NCI-H748 (cell line): ENCODE data around the gene PRELID3B.
"Not testable (repeated sequence)": the region's sequence is repeated elsewhere in the genome, so short reads cannot be mapped to it uniquely, and the experiment has no call there.

Experiments used
- DNase-seq: peaks from one replicate; lab custom pipeline; 2025; ENCODE audit not compliant: unreplicated experiment; lab: John Stamatoyannopoulos, UW

Gene PRELID3B

GRCh38 chr20:59050437-59050836 lies 7.9 kb upstream of the PRELID3B start:
- no peak for DNase-seq

GRCh38 chr20:59048681-59049030 lies 6.1 kb upstream of the PRELID3B start:
- no peak for DNase-seq

GRCh38 chr20:59047938-59048680 lies 5.5 kb upstream of the PRELID3B start:
- DNase-seq = no peak

- DNase-seq = no peak
Measured at GRCh38 chr20:59046862-59047261, 4.3 kb upstream of the PRELID3B start.

GRCh38 chr20:59044796-59045195 lies 2.2 kb upstream of the PRELID3B start:
- no peak for DNase-seq

- no peak for DNase-seq
Measured at GRCh38 chr20:59044295-59044694, 1.7 kb upstream of the PRELID3B start.

- peak; percentile 26 for DNase-seq
Measured at GRCh38 chr20:59043698-59044097, 1.1 kb upstream of the PRELID3B start.

- peak; percentile 86 for DNase-seq
Measured at GRCh38 chr20:59042796-59043631, 428 bp upstream of the PRELID3B start.

GRCh38 chr20:59041487-59041886 lies 1.1 kb downstream of the PRELID3B start:
- DNase-seq = not testable (repeated sequence)

- DNase-seq = no peak
Measured at GRCh38 chr20:59040667-59041066, 1.9 kb downstream of the PRELID3B start.

- DNase-seq = no peak
Measured at GRCh38 chr20:59039233-59039632, 3.4 kb downstream of the PRELID3B start.

GRCh38 chr20:59037386-59037785 lies 5.2 kb downstream of the PRELID3B start:
- no peak for DNase-seq

GRCh38 chr20:59035381-59035780 lies 7.2 kb downstream of the PRELID3B start:
- no peak for DNase-seq

GRCh38 chr20:59033616-59034165 lies 8.9 kb downstream of the PRELID3B start:
- DNase-seq = peak; percentile 24

- DNase-seq = no peak
Measured at GRCh38 chr20:59033093-59033492, 9.5 kb downstream of the PRELID3B start.

- DNase-seq = peak; percentile 79
Measured at GRCh38 chr20:59032713-59033059, 9.9 kb downstream of the PRELID3B start.

GRCh38 chr20:59032023-59032712 lies 10.4 kb downstream of the PRELID3B start, which contains the start of gene ATP5F1E:
Gene ATP5F1E (minus strand): TSS chr20:59032335. CDS start chr20:59032251, 84 bp downstream.
- peak; percentile 95 for DNase-seq

GRCh38 chr20:59031564-59032022 lies 11.0 kb downstream of the PRELID3B start:
- peak; percentile 54 for DNase-seq

GRCh38 chr20:59030911-59031563 lies 11.5 kb downstream of the PRELID3B start:
- no peak for DNase-seq

- DNase-seq = no peak
Measured at GRCh38 chr20:59028812-59029211, 13.8 kb downstream of the PRELID3B start.
